Central memory CD8-positive, alpha-beta T cell (primary cell): ENCODE results near the gene OR7C1.
"Not testable (repeated sequence)": the region's sequence is repeated elsewhere in the genome, so short reads cannot be mapped to it uniquely, and the experiment has no call there.

Source experiments
- ATAC-seq: fragments of 150-1000 bp; cut with Tn5 transposase; replicated peaks from 2 replicates; pipeline ENCODE4 v1.10.0; 2022; ENCODE audit warnings: mild to moderate bottlenecking, moderate FRiP score, moderate number of reproducible peaks; ENCODE audit not compliant: poor library complexity, severe bottlenecking; ENCODE audit errors: extremely low read depth
- DNase-seq, 2 donors: peaks; one replicate each; pipeline ENCODE4 v3.0.0; 2021; ENCODE audit warnings: low spot score in 2 of 2
- H3K27ac Mint-ChIP-seq: one replicate; pipeline ENCODE4 v1.8.0; 2022; ENCODE audit warnings: low read depth, mild to moderate bottlenecking, moderate library complexity, mixed read lengths
- H3K27me3 Mint-ChIP-seq: one replicate; pipeline ENCODE4 v1.8.0; 2022; ENCODE audit warnings: mixed read lengths
- H3K36me3 Mint-ChIP-seq: one replicate; pipeline ENCODE4 v1.8.0; 2022; ENCODE audit warnings: mild to moderate bottlenecking, moderate library complexity, mixed read lengths; ENCODE audit not compliant: insufficient read depth
- H3K4me1 Mint-ChIP-seq: one replicate; pipeline ENCODE4 v1.8.0; 2022; ENCODE audit warnings: mixed read lengths
- H3K4me3 Mint-ChIP-seq: one replicate; pipeline ENCODE4 v1.8.0; 2022; ENCODE audit warnings: mild to moderate bottlenecking, moderate library complexity, mixed read lengths
- H3K9me3 Mint-ChIP-seq: one replicate; pipeline ENCODE4 v1.8.0; 2022; ENCODE audit warnings: mixed read lengths

Gene OR7C1

DNA sequence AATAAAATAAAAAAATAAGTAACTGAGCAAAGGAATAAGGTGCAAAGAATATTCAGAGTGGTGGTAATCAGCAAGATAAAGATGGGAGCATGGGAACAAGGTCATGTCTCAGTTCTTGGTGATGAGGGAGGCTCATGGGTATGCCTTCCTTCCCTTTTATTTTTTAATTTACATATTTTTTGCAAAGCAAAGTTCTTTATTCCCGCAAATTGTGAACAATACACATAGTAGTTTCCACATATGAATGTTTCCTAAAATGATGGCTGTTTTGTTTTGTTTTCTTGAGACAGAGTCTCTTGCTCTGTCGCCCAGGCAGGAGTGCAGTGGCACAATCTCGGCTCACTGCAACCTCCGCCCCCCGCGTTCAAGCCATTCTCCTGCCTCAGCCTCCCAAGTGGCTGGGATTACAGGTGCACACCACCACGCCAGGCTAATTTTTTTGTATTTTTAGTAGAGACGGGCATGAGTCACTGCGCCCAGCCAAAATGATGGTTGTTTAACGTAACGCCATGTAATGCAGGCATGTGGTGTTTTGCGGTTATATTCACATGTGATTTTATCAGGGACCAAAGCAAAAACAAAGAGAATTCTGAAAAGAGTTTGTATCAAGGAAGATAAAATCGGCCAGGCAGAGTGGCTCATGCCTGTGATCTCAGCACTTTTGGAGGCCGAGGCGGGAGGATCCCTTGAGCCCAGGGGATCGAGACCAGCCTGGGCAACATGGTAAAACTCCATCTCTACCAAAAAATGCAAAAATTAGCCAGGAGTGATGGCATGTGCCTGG lies 52.2 kb downstream of the OR7C1 start:
- Mint-ChIP-seq H3K27me3 (peaks cover 53% of the 10 kb centered on the region), H3K4me1 (peaks cover 8% of the 10 kb centered on the region), H3K27ac (no peak overlapping the region), H3K4me3 (no peak overlapping the region), H3K36me3 (peaks cover 2% of the 10 kb centered on the region), H3K9me3 (no peaks in the 10 kb centered on the region)
- ATAC-seq = no peak
- DNase-seq = no peak

DNA sequence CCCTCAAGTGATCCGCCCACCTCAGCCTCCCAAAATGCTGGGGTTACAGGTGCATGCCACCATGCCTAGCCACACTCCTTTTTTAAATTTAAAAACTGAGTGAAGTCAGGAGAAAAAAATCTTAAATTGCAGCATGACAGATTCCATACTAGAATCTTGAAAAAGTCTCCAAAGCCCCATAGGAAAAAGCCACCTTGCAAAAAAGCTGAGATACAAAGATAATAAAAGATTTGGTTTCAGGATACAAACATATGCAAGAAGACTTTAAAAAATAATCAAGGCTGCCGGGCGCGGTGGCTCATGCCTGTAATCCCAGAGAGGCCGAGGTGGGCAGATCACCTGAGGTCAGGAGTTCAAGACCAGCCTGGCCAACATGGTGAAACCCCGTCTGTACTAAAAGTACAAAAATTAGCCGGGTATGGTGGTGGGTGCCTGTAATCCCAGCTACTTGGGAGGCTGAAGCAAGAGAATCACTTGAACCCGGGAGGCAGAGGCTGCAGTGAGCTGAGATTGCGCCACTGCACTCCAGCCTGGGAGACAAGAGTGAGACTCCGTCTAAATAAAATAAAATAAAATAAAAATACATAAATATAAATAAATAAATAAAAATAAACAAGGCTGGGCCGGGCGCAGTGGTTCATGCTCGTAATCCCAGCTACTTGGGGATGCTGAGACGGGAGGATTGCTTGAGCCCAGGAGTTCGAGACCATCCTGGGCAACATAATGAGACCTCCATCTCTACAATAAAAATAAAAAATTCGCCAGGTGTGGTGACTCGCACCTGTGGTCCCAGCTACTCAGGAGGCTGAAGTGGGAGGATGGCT lies 53.1 kb downstream of the OR7C1 start:
- H3K4me3 Mint-ChIP-seq, DNase-seq, H3K36me3 Mint-ChIP-seq, H3K27ac Mint-ChIP-seq, ATAC-seq, H3K4me1 Mint-ChIP-seq, H3K9me3 Mint-ChIP-seq: not testable (repeated sequence)
- peaks cover 62% of the 10 kb centered on the region for H3K27me3 Mint-ChIP-seq

DNA sequence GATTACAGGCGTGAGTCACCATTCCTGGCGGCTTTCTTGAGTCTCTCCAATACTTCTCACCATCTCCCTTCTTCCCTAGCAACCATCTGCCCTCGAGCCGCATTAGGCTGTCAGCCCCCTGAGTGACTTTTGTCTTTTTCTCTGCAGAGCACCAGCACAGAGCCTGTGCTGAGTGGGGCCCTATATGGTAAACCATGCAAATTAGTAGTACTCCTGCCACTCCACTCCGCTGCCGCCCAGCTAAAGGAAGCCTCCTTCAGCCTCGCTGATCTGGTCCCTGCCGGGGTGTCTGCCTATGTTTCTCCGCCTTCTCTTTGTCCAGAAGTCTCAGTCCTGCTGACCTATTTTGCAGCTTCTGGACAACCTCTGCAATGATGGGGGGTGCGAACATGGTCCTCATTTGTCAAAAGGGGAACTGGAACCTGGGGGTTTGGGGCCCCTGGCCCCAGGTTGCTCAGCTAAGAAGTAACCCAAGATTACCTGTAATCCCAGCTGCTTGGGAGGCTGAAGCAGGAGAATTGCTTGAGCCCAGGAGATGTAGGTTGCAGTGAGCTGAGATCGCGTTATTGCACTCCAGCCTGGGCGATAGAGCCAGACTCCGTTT lies 54.3 kb downstream of the OR7C1 start:
- H3K27ac Mint-ChIP-seq, DNase-seq, H3K4me3 Mint-ChIP-seq, ATAC-seq, H3K36me3 Mint-ChIP-seq, H3K9me3 Mint-ChIP-seq, H3K4me1 Mint-ChIP-seq: not testable (repeated sequence)
- H3K27me3 Mint-ChIP-seq = peaks cover 63% of the 10 kb centered on the region

DNA sequence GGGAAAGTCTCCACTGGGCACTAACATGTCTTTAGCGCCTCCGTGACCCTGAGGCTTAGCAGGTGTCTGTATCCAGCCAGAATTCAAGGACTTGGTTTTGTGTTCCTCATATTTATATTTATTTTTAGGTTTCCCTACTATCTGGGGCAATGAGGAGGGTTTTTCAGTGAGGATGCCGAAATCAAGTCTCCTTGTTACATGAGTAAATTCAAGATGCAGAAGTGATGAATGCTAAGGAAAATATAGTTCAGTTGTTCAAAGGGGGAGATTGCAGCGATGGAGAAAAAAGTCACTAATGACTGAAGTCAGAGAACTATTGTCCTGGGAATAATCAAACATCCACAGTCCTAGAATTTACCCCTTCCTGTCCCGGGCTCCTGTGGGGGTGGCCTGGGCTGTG lies 55.8 kb downstream of the OR7C1 start:
- Mint-ChIP-seq H3K4me1 (peaks cover 6% of the 10 kb centered on the region), H3K9me3 (no peaks in the 10 kb centered on the region), H3K36me3 (peaks cover 6% of the 10 kb centered on the region), H3K4me3 (no peak overlapping the region), H3K27ac (no peak overlapping the region), H3K27me3 (peaks cover 55% of the 10 kb centered on the region)
- ATAC-seq (no peak), DNase-seq (no peak)

DNA sequence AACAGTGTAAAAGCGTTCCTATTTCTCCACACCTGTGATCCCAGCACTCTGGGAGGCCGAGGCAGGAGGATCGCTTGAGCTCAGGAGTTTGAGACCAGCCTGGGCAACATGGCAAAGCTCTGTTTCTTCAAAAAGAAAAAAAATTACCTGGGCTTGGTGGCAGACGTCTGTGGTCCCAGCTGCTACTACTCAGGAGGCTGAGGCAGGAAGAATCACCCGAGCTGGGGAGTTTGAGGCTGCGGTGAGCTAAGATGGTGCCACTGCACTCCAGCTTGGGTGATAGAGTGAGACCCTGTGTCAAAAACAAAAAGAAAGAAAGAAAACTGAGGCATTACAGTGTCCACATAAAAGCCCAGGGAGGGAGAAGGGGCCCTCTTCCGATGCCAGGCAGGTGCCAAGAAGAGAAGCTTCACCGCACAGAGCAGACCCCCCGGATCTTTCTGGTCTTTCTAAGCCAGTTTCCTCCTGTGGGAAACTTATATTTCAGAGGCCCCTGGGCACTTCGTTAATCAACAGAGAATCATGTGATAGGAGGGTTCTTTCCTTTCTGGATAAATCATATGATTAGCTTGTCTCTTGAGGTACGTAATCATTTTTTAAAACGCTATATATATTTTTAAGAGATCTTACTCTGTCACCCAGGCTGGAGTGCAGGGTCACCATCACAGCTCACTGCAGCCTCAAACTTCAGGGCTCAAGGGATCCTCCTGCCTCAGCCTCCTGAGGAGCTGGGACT lies 56.7 kb downstream of the OR7C1 start, which contains the start of gene ADGRE2:
Gene ADGRE2, minus strand, starts transcription at position 451 of the 736 bp plus-strand sequence. CDS start 1,804 bp downstream, outside the sequence.
- H3K36me3 Mint-ChIP-seq, DNase-seq, H3K27ac Mint-ChIP-seq, H3K4me3 Mint-ChIP-seq, H3K9me3 Mint-ChIP-seq, H3K4me1 Mint-ChIP-seq, ATAC-seq: not testable (repeated sequence)
- H3K27me3 Mint-ChIP-seq = peaks cover 64% of the 10 kb centered on the region

DNA sequence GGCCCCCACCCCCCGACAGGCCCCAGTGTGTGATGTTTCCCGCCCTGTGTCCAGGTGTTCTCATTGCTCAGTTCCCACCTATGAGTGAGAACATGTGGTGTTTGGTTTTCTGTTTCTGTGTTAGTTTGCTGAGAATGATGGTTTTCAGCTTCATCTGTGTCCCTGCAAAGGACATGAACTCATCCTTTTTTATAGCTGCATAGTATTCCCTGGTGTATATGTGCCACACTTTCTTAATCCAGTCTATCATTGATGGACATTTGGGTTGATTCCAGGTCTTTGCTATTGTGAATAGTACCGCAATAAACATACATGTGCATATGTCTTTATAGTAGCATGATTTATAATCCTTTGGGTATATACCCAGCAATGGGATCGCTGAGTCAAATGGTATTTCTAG lies 57.3 kb downstream of the OR7C1 start:
- H3K27ac Mint-ChIP-seq, H3K4me3 Mint-ChIP-seq, ATAC-seq, H3K9me3 Mint-ChIP-seq, H3K36me3 Mint-ChIP-seq, DNase-seq, H3K4me1 Mint-ChIP-seq: not testable (repeated sequence)
- peaks cover 68% of the 10 kb centered on the region for H3K27me3 Mint-ChIP-seq

DNA sequence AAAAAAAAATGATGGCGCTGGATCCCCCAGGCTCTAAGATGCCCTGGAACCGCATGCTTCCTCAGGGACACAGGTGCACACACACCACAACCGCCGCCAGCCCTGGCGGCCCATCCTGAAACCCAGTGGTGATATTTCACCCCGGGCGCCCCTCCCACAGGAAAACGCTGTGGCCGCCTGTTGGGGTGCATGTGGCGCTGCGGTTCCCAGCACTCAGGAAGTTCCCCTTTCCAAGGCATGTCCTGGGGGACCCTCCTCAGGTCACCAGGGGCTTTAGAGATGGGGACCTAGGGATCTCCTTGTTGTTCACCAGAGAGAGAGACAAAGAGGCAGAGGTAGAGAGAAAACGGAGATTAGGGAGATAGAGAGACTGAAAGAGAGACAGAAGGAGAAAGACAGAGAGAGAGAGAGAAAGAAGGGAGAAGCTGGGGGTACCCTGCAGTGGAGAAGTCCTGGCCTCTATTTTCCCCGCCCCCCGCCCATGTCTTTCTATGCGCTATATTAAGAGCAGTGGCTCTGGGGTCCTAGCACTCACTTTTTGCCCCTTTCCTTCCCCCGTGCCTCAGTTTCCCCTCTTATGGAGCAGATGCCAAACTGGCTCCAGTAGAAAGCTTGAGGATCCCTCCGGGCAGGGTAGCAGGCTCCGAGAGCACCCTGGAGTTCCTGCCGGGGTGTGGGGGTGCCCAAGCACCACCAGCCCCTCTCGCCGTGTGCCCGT lies 59.0 kb downstream of the OR7C1 start:
- Mint-ChIP-seq H3K27me3 (peaks cover 70% of the 10 kb centered on the region), H3K9me3 (no peaks in the 10 kb centered on the region), H3K4me1 (peaks cover 6% of the 10 kb centered on the region), H3K27ac (no peak overlapping the region), H3K36me3 (peaks cover 6% of the 10 kb centered on the region), H3K4me3 (peak overlapping the region; percentile 4)
- ATAC-seq (no peak), DNase-seq (no peak)

DNA sequence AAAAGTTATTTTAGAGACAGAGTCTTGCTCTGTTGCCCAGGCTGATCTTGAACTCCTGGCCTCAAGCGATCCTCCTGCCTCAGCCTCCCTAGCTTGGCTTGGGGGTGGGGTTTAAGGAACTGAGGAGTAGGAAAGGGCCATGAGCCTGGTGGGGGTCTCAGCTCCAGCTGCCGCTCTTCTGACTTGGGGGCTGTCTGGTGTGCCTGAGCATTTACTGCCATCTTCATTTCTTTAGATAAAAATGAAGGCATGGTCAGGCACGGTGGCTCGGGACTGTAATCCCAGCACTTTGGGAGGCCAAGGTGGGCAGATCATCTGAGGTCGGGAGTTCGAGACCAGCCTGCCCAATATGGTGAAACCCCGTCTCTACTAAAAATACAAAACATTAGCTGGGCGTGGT lies 59.7 kb downstream of the OR7C1 start:
- H3K36me3 Mint-ChIP-seq, H3K4me3 Mint-ChIP-seq: not testable (repeated sequence)

DNA sequence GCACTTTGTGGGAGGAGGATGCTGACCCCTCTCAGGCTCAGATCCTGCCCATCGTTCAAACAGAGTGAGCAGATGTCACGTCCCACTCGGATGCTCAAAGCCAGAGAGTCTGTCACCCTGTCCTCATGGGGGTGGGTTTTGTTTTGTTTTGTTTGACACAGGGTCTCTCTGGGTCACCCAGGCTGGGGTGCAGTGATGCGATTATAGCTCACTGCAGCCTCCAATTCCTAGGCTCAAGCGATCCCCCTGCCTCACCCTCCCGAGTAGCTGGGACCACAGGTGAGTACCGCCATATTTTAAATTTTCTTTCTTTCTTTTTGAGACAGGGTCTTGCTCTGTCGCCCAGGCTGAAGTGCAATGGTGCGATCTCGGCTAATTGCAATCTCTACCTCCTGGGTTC lies 60.6 kb downstream of the OR7C1 start:
- Mint-ChIP-seq H3K4me3 (no peak overlapping the region), H3K9me3 (no peaks in the 10 kb centered on the region), H3K27ac (no peak overlapping the region), H3K36me3 (peaks cover 6% of the 10 kb centered on the region), H3K4me1 (peaks cover 6% of the 10 kb centered on the region), H3K27me3 (peaks cover 73% of the 10 kb centered on the region)
- no peak for DNase-seq
- ATAC-seq = peak; percentile 19

More for the DNA sequence above, 59.7 kb downstream of the OR7C1 start:
- not testable (repeated sequence) for ATAC-seq, H3K9me3 Mint-ChIP-seq, DNase-seq, H3K4me1 Mint-ChIP-seq, H3K27ac Mint-ChIP-seq
- H3K27me3 Mint-ChIP-seq = peaks cover 68% of the 10 kb centered on the region

DNA sequence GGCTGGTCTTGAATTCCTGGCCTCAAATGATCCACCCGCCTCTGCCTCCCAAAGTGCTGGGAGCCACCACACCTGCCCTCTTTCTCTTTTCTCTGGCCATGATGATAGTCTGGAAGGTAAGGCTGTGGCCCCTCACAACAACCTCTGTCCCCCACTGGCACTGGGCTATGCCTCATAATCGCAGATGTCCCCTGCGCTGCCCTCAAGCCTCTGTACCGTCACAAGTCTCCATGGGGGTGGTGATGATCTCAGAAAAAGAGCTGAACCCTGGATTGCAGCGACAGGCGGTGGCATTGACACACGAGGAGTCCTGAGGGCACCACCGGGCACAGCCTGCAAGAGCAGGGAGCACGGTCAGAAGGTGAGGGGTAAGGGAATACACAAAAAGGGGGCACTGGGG lies 61.3 kb downstream of the OR7C1 start:
- not testable (repeated sequence) for H3K9me3 Mint-ChIP-seq, ATAC-seq, DNase-seq, H3K4me1 Mint-ChIP-seq, H3K36me3 Mint-ChIP-seq, H3K4me3 Mint-ChIP-seq, H3K27ac Mint-ChIP-seq
- H3K27me3 Mint-ChIP-seq = peaks cover 73% of the 10 kb centered on the region

DNA sequence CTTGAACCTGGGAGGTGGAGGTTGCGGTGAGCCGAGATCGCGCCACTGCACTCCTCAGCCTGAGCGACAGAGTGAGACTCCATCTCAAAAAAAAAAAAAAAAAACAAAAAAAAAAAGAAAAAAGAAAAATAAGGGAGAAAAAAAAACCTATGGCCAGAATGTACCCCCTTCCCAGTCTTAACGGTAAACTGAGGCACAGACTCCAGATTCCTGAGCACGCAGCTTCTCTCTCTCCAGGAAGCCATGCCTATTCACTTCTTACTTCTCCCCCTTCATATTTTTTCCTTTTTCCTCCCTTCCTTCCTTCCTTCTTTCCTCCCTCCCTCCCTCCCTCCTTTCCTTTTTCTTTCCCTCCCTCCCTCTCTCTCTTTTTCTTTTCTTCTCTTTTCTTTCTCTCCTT lies 62.0 kb downstream of the OR7C1 start:
- no peak overlapping the region for H3K27ac Mint-ChIP-seq
- ATAC-seq (no peak), DNase-seq (no peak)
- H3K4me3 Mint-ChIP-seq = no peak overlapping the region
- H3K4me1 Mint-ChIP-seq = peaks cover 6% of the 10 kb centered on the region
- H3K27me3 Mint-ChIP-seq = peaks cover 75% of the 10 kb centered on the region
- no peaks in the 10 kb centered on the region for H3K9me3 Mint-ChIP-seq
- H3K36me3 Mint-ChIP-seq = peaks cover 6% of the 10 kb centered on the region

DNA sequence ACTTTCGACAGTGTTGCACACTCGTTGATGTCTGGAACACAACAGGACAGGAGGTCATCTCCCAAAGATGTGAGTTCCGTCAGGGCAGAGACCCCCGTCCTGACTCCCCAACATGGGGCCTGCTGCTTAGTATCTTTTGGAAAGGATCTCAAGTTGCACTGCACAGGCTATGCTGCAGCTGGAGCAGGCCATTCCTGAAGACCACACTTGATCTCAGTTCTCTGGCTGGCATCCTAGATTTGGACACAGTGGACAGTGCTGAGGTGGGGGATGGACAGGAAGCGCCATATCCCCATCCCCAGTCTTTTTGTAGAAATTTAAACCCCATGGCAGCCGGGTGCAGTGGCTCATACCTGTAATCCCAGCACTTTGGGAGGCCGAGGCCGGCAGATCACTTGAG lies 62.5 kb downstream of the OR7C1 start:
- H3K4me1 Mint-ChIP-seq = peaks cover 6% of the 10 kb centered on the region
- ATAC-seq (no peak), DNase-seq (no peak)
- H3K4me3 Mint-ChIP-seq = no peak overlapping the region
- peaks cover 75% of the 10 kb centered on the region for H3K27me3 Mint-ChIP-seq
- H3K36me3 Mint-ChIP-seq = peaks cover 6% of the 10 kb centered on the region
- no peak overlapping the region for H3K27ac Mint-ChIP-seq
- no peaks in the 10 kb centered on the region for H3K9me3 Mint-ChIP-seq
